HCT116 (cell line): Measurements from ENCODE around the gene PCSK6. TPM values are rescaled to one million over a fixed set of nuclear protein-coding genes. Genes with fewer than 3 reads are reported as not detected.

ENCODE experiments used
- ATAC-seq: fragments of 200-7000 bp; cut with Tn5 transposase; 2 replicates; pipeline ENCODE4 v1.9.1; 2020; ENCODE audit warnings: mild to moderate bottlenecking, moderate library complexity
- BruUV-seq: library from RNA; stranded (reverse); fragments of 400-500 nt; replicated peaks from 2 replicates; lab custom pipeline; 2021; lab: Mats Ljungman, UMichigan
- CTCF ChIA-PET: fragments of 300-600 bp; sonication (Branson Sonifier 250); formaldehyde crosslinking; loops from one replicate; lab custom pipeline; 2021; ENCODE audit warnings: antibody characterized with exemption; lab: Charles Lee
- POLR2A ChIA-PET: fragments of 300-600, 350-600 bp; sonication (Branson Sonifier 250); formaldehyde crosslinking; loops from one replicate; lab custom pipeline; 2021; ENCODE audit warnings: antibody characterized with exemption; lab: Charles Lee
- RAD21 ChIA-PET, 2 experiments: fragments of 300-600 bp; sonication (Branson Sonifier 250); formaldehyde crosslinking; loops; one replicate each; lab custom pipeline; 2023; ENCODE audit warnings: low total read pairs in 2 of 2; ENCODE audit not compliant: uncharacterized antibody in 2 of 2, unreplicated experiment in 2 of 2, low non-redundant PET in 1 of 2; lab: Charles Lee
- DNase-seq: peaks from one replicate; pipeline ENCODE4 v3.0.0-alpha.2; 2010; ENCODE audit warnings: low read depth, low spot score
- H2AFZ ChIP-seq: fragments of 200-600 bp; shearing (Covaris generic), sonication (generic); 2 replicates; pipeline ENCODE4 v1.6.1; 2017; ENCODE audit warnings: low read depth, mixed run types, mixed read lengths, antibody characterized with exemption, low read length; ENCODE audit not compliant: poor library complexity, severe bottlenecking
- H3K27ac ChIP-seq: 2 replicates; pipeline ENCODE4 v1.5.1; 2012; ENCODE audit warnings: low read depth, low read length
- H3K27me3 ChIP-seq: fragments of 200-600 bp; sonication (generic); 2 replicates; pipeline ENCODE4 v1.6.1; 2016; ENCODE audit warnings: mixed run types, low read length, mixed read lengths; ENCODE audit not compliant: insufficient read depth
- H3K36me3 ChIP-seq, 2 experiments: fragments of 200-500 bp in 1 of 2; fragments of 200-600 bp in 1 of 2; sonication (Bioruptor generic) in 1 of 2; sonication (generic) in 1 of 2; 2 replicates each; pipeline versions ENCODE4 v1.5.1 to v1.6.1; 2014 to 2016; ENCODE audit warnings: low read length in 2 of 2, inconsistent platforms in 1 of 2, mixed read lengths in 1 of 2, mixed run types in 1 of 2; ENCODE audit not compliant: insufficient read depth in 2 of 2, control insufficient read depth in 1 of 2
- H3K4me1 ChIP-seq, 2 experiments: fragments of 200-600 bp in 1 of 2; sonication (generic) in 1 of 2; 2 replicates each; pipeline versions ENCODE4 v1.5.1 to v1.6.1; 2012 to 2017; ENCODE audit warnings: low read length in 2 of 2, inconsistent platforms in 1 of 2, mild to moderate bottlenecking in 1 of 2, mixed read lengths in 1 of 2, mixed run types in 1 of 2, moderate library complexity in 1 of 2; ENCODE audit not compliant: insufficient read depth in 2 of 2, control insufficient read depth in 1 of 2
- H3K4me2 ChIP-seq: fragments of 200-600 bp; sonication (generic); 2 replicates; pipeline ENCODE4 v1.6.1; 2017; ENCODE audit warnings: mixed run types, low read length, mixed read lengths
- H3K4me3 ChIP-seq, 2 experiments: fragments of 200-600 bp in 1 of 2; sonication (generic) in 1 of 2; replicated peaks in 1 of 2; 2 replicates each; pipeline ENCODE4 v1.5.1; 2011 to 2016; ENCODE audit warnings: low read length in 2 of 2, control low read depth in 1 of 2, low read depth in 1 of 2, mild to moderate bottlenecking in 1 of 2, mixed read lengths in 1 of 2, mixed run types in 1 of 2
- H3K79me2 ChIP-seq: fragments of 200-600 bp; sonication (generic); 2 replicates; pipeline ENCODE4 v1.6.1; 2017; ENCODE audit warnings: mild to moderate bottlenecking, mixed run types, low read length, moderate library complexity, mixed read lengths; ENCODE audit not compliant: insufficient read depth
- H3K9ac ChIP-seq: fragments of 200-600 bp; sonication (generic); 2 replicates; pipeline ENCODE4 v1.6.1; 2016; ENCODE audit warnings: low read length, mixed read lengths
- H3K9me2 ChIP-seq: fragments of 200-600 bp; sonication (generic), shearing (Covaris generic); 2 replicates; pipeline ENCODE4 v1.6.1; 2017; ENCODE audit warnings: mixed run types, mild to moderate bottlenecking, moderate library complexity; ENCODE audit not compliant: insufficient read depth
- H3K9me3 ChIP-seq, 2 experiments: fragments of 200-500 bp in 1 of 2; fragments of 200-600 bp in 1 of 2; sonication (Bioruptor generic) in 1 of 2; sonication (generic) in 1 of 2; 2 replicates each; pipeline ENCODE4 v1.6.1; 2014 to 2017; ENCODE audit warnings: low read length in 2 of 2, mixed read lengths in 2 of 2, inconsistent platforms in 1 of 2, low read depth in 1 of 2, mild to moderate bottlenecking in 1 of 2, mixed run types in 1 of 2, moderate library complexity in 1 of 2; ENCODE audit not compliant: control insufficient read depth in 1 of 2, insufficient read depth in 1 of 2
- H4K20me1 ChIP-seq: fragments of 200-600 bp; sonication (generic), shearing (Covaris generic); 2 replicates; pipeline ENCODE4 v1.6.1; 2017; ENCODE audit warnings: mixed run types, mild to moderate bottlenecking, moderate library complexity; ENCODE audit not compliant: insufficient read depth
- ATF3 ChIP-seq: IDR thresholded peaks from 2 replicates; pipeline ENCODE4 v1.6.1; 2012
- CBX3 ChIP-seq: IDR thresholded peaks from 2 replicates; pipeline ENCODE4 v1.6.1; 2012; ENCODE audit warnings: low read depth
- CEBPB ChIP-seq: IDR thresholded peaks from 2 replicates; pipeline ENCODE4 v1.6.1; 2012; ENCODE audit warnings: low read depth
- ELF1 ChIP-seq: IDR thresholded peaks from 2 replicates; pipeline ENCODE4 v1.6.1; 2012; ENCODE audit warnings: low read depth, borderline replicate concordance
- EZH2phosphoT487 ChIP-seq: fragments of 200-600 bp; IDR thresholded peaks from 2 replicates; pipeline ENCODE4 v1.6.1; 2018; ENCODE audit warnings: antibody characterized with exemption, borderline replicate concordance
- FOSL1 ChIP-seq: IDR thresholded peaks from 2 replicates; pipeline ENCODE4 v1.6.1; 2012; ENCODE audit warnings: low read depth
- JUND ChIP-seq: IDR thresholded peaks from 2 replicates; pipeline ENCODE4 v1.6.1; 2012
- POLR2A ChIP-seq: IDR thresholded peaks from 2 replicates; pipeline ENCODE4 v1.7.0; 2011; ENCODE audit warnings: borderline replicate concordance; ENCODE audit not compliant: insufficient read depth, insufficient read length; ENCODE audit errors: extremely low read depth
- POLR2AphosphoS5 ChIP-seq: IDR thresholded peaks from 2 replicates; pipeline ENCODE4 v1.6.1; 2011; ENCODE audit warnings: mild to moderate bottlenecking, low read depth, low read length, moderate library complexity
- RAD21 ChIP-seq: IDR thresholded peaks from 2 replicates; pipeline ENCODE4 v1.6.1; 2012; ENCODE audit warnings: low read depth, mild to moderate bottlenecking
- SIN3A ChIP-seq: IDR thresholded peaks from 2 replicates; pipeline ENCODE4 v1.6.1; 2012; ENCODE audit warnings: low read depth
- SP1 ChIP-seq: IDR thresholded peaks from 2 replicates; pipeline ENCODE4 v1.6.1; 2012; ENCODE audit warnings: low read depth
- SRF ChIP-seq: IDR thresholded peaks from 2 replicates; pipeline ENCODE4 v1.6.1; 2012; ENCODE audit warnings: low read depth
- ZFX ChIP-seq: fragments of 450-650 bp; IDR thresholded peaks from 2 replicates; pipeline ENCODE4 v1.6.1; 2017
- ZNF274 ChIP-seq: fragments of 200-500 bp; sonication (Bioruptor generic); IDR thresholded peaks from 2 replicates; pipeline ENCODE4 v1.6.1; 2014; ENCODE audit warnings: mild to moderate bottlenecking, low read depth, low read length, inconsistent platforms
- intact Hi-C: fragments of 100-400 bp; cut with micrococcal nuclease; formaldehyde crosslinking; loops from 2 replicates; pipeline ENCODE4 v1.10.0; 2022
- total RNA-seq: library from RNA; stranded (reverse); gene quantifications from one replicate; pipeline ENCODE4 v1.2.1, GENCODE V29; 2021; ENCODE audit not compliant: unreplicated experiment
- TF ChIP-seq, protein P1 (sequence below): IDR thresholded peaks from 2 replicates; pipeline ENCODE4 v1.6.1; 2011; ENCODE audit warnings: mild to moderate bottlenecking, low read length, moderate library complexity; ENCODE audit not compliant: insufficient replicate concordance; ENCODE audit errors: extremely low read depth

The PCSK6 gene
- total RNA-seq, 1 experiment from 2014 or later = 13.5 TPM

GRCh38 chr15:101309436-101310160 is 179.9 kb downstream of the PCSK6 start:
- no TSS peak for BruUV-seq
- no peak for DNase-seq
- Histone ChIP-seq H3K4me3 (no peak overlapping the region), H3K36me3 (no peaks in the 10 kb centered on the region), H2AFZ (no peak overlapping the region), H3K27me3 (no peaks in the 10 kb centered on the region), H3K4me2 (no peak overlapping the region), H4K20me1 (no peaks in the 10 kb centered on the region), H3K4me1 (no peaks in the 10 kb centered on the region), H3K79me2 (no peaks in the 10 kb centered on the region), H3K9me2 (no peaks in the 10 kb centered on the region), H3K9me3 (no peaks in the 10 kb centered on the region), H3K9ac (no peak overlapping the region), H3K27ac (no peak overlapping the region)
- intact Hi-C loops = no loop called here
- no peak for ATAC-seq
- ChIA-PET CTCF (no interaction called here), POLR2A (no interaction called here), RAD21 (no interaction called here)
- no peak for TF ChIP-seq SP1
- TF ChIP-seq POLR2A = no peak
- TF ChIP-seq ZFX = no peak
- no peak for TF ChIP-seq SRF
- no peak for TF ChIP-seq RAD21

DNA sequence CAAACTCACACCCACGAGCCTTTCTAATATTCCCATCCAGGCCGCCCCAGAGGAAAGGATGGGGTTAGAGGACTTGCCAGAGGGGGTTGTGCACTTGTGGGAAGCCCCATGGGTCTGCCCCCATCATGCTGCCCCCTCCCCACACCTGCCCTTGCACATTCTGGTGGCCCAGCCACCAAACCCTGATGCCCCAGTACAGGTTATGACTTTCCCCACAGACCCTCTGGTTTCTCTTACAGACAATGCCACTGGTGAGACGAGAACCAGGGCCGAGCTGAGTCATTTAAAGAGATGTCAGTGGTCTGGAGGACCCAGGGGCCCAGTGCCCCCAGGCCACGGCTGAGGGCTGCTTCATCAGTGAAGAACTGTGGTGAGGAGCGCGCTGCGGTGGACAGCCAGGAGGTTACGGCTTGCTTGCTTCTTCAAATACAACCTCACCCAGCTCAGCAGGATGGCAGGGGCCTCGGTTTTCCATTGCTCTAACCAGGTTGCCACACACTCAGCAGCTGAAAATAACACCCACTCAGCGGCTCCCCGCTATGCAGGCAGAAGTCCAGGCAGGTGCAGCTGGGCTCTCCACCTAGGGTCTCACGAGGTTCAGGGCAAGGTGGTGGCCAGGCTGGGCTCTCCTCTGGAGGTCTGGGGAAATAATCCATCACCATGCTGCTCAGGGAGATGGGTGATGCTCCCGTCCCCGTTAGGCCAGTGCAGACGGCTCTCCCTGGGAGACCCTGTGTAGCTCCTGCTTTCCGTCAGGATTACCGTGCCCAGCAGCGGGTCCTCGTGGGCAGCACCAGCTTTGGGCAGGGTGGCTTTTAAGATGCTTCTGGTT is 180.7 kb downstream of the PCSK6 start:
- Histone ChIP-seq H3K9me3 (no peaks in the 10 kb centered on the region), H3K9ac (no peak overlapping the region), H3K79me2 (no peaks in the 10 kb centered on the region), H3K27ac (no peak overlapping the region), H3K4me2 (no peak overlapping the region), H4K20me1 (no peaks in the 10 kb centered on the region), H2AFZ (no peak overlapping the region), H3K27me3 (no peaks in the 10 kb centered on the region), H3K9me2 (no peaks in the 10 kb centered on the region), H3K4me1 (no peaks in the 10 kb centered on the region), H3K4me3 (no peak overlapping the region), H3K36me3 (no peaks in the 10 kb centered on the region)
- POLR2A ChIA-PET = no interaction called here
- ATAC-seq (no peak), DNase-seq (no peak)
- TF ChIP-seq ZNF274 (no peak), ZFX (no peak), POLR2A (no peak), FOSL1 (no peak), CBX3 (no peak), SP1 (no peak), ATF3 (no peak), ELF1 (no peak), JUND (no peak), EZH2phosphoT487 (no peak), SIN3A (no peak), SRF (no peak), POLR2AphosphoS5 (no peak), RAD21 (no peak), CEBPB (no peak)
- TF ChIP-seq, protein P1, sequence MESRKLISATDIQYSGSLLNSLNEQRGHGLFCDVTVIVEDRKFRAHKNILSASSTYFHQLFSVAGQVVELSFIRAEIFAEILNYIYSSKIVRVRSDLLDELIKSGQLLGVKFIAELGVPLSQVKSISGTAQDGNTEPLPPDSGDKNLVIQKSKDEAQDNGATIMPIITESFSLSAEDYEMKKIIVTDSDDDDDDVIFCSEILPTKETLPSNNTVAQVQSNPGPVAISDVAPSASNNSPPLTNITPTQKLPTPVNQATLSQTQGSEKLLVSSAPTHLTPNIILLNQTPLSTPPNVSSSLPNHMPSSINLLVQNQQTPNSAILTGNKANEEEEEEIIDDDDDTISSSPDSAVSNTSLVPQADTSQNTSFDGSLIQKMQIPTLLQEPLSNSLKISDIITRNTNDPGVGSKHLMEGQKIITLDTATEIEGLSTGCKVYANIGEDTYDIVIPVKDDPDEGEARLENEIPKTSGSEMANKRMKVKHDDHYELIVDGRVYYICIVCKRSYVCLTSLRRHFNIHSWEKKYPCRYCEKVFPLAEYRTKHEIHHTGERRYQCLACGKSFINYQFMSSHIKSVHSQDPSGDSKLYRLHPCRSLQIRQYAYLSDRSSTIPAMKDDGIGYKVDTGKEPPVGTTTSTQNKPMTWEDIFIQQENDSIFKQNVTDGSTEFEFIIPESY = no peak
- no TSS peak for BruUV-seq
- CTCF ChIA-PET = no interaction called here
- RAD21 ChIA-PET = no interaction called here
- intact Hi-C loops = no loop called here
